Stromal cell of bone marrow (primary cell): ENCODE data around the gene TCEAL4.

ENCODE experiments used
- DNase-seq: peaks from one replicate; pipeline ENCODE4 v3.0.0-alpha.2; 2012; ENCODE audit warnings: low read depth

TCEAL4 gene

GRCh38 chrX:103585411-103586313, at the start of gene TCEAL4:
TSS of gene TCEAL4 (plus strand) at chrX:103585515. CDS start at chrX:103586676, 1,161 bp downstream.
- DNase-seq, result no peak

GRCh38 chrX:103536071-103536470, 49.2 kb upstream of the TCEAL4 start:
- no peak for DNase-seq

- DNase-seq, result no peak
Observed at GRCh38 chrX:103536732-103537131, 48.6 kb upstream of the TCEAL4 start.

GRCh38 chrX:103537871-103538387, 47.4 kb upstream of the TCEAL4 start:
- DNase-seq, result no peak

GRCh38 chrX:103538728-103539127, 46.6 kb upstream of the TCEAL4 start:
- DNase-seq, result no peak

GRCh38 chrX:103539695-103540094, 45.6 kb upstream of the TCEAL4 start:
- DNase-seq, result no peak

GRCh38 chrX:103540145-103540544, 45.2 kb upstream of the TCEAL4 start:
- DNase-seq, result no peak

GRCh38 chrX:103549916-103550315, 35.4 kb upstream of the TCEAL4 start:
- no peak for DNase-seq

GRCh38 chrX:103550415-103551051, 34.8 kb upstream of the TCEAL4 start:
- DNase-seq, result no peak

- no peak for DNase-seq
Observed at GRCh38 chrX:103552236-103552635, 33.1 kb upstream of the TCEAL4 start.

GRCh38 chrX:103554687-103555424, 30.5 kb upstream of the TCEAL4 start:
- no peak for DNase-seq

GRCh38 chrX:103556963-103557612, 28.2 kb upstream of the TCEAL4 start:
- no peak for DNase-seq

- no peak for DNase-seq
Observed at GRCh38 chrX:103560256-103560655, 25.1 kb upstream of the TCEAL4 start.

GRCh38 chrX:103562801-103563200, 22.5 kb upstream of the TCEAL4 start:
- no peak for DNase-seq

- DNase-seq, result no peak
Observed at GRCh38 chrX:103565197-103565596, 20.1 kb upstream of the TCEAL4 start.

- DNase-seq, result no peak
Observed at GRCh38 chrX:103565752-103566151, 19.6 kb upstream of the TCEAL4 start.

- no peak for DNase-seq
Observed at GRCh38 chrX:103571121-103571520, 14.2 kb upstream of the TCEAL4 start.

- no peak for DNase-seq
Observed at GRCh38 chrX:103571726-103572125, 13.6 kb upstream of the TCEAL4 start.

- DNase-seq, result no peak
Observed at GRCh38 chrX:103573202-103573601, 12.1 kb upstream of the TCEAL4 start.

GRCh38 chrX:103584596-103584995, 719 bp upstream of the TCEAL4 start:
- no peak for DNase-seq

- DNase-seq, result no peak
Observed at GRCh38 chrX:103586314-103586646, 965 bp downstream of the TCEAL4 start.

GRCh38 chrX:103586659-103587058, 1.3 kb downstream of the TCEAL4 start:
- DNase-seq, result no peak
